PC-3 (cell line): ENCODE data around the gene PITPNM2. TPM values are rescaled to one million over a fixed set of nuclear protein-coding genes. Genes with fewer than 3 reads are reported as not detected.

ENCODE experiments used
- ATAC-seq: fragments of 200-7000 bp; cut with Tn5 transposase; 2 replicates; pipeline ENCODE4 v1.9.1; 2020; ENCODE audit warnings: mild to moderate bottlenecking, moderate library complexity
- BruUV-seq: library from RNA; stranded (reverse); fragments of 400-500 nt; replicated peaks from 2 replicates; lab custom pipeline; 2021; lab: Mats Ljungman, UMichigan
- CTCF ChIA-PET: fragments of 300-600 bp; sonication (Branson Sonifier 250); formaldehyde crosslinking; loops from one replicate; lab custom pipeline; 2022; ENCODE audit warnings: antibody characterized with exemption; lab: Charles Lee
- POLR2A ChIA-PET: fragments of 300-600 bp; sonication (Branson Sonifier 250); formaldehyde crosslinking; loops from one replicate; lab custom pipeline; 2022; ENCODE audit warnings: antibody characterized with exemption; ENCODE audit not compliant: unreplicated experiment; lab: Charles Lee
- DNase-seq: peaks from one replicate; pipeline ENCODE4 v3.0.0-alpha.2; 2015
- H2AFZ ChIP-seq: fragments of 300-600 bp; sonication (generic); 2 replicates; pipeline ENCODE4 v1.6.0; 2016; ENCODE audit warnings: antibody characterized with exemption, low read length
- H3F3A ChIP-seq: fragments of 300-600 bp; sonication (generic); one replicate; pipeline ENCODE4 v1.6.0; 2017; ENCODE audit warnings: antibody characterized with exemption, low read length, control low read depth, mild to moderate bottlenecking; ENCODE audit not compliant: unreplicated experiment
- H3K27ac ChIP-seq: fragments of 300-600 bp; sonication (generic); 2 replicates; pipeline ENCODE4 v1.5.1; 2016; ENCODE audit warnings: mild to moderate bottlenecking, low read length
- H3K27me3 ChIP-seq: fragments of 300-600 bp; sonication (generic); 2 replicates; pipeline ENCODE4 v1.6.1; 2016; ENCODE audit warnings: low read length, mixed read lengths
- H3K36me3 ChIP-seq: fragments of 300-600 bp; sonication (generic); 2 replicates; pipeline ENCODE4 v1.6.1; 2016; ENCODE audit warnings: low read depth, mixed run types, low read length, mixed read lengths
- H3K4me1 ChIP-seq: fragments of 300-600 bp; sonication (generic); 2 replicates; pipeline ENCODE4 v1.5.1; 2016; ENCODE audit warnings: low read length; ENCODE audit not compliant: insufficient read depth
- H3K4me2 ChIP-seq: fragments of 300-600 bp; sonication (generic); 2 replicates; pipeline ENCODE4 v1.6.0; 2016; ENCODE audit warnings: low read length
- H3K4me3 ChIP-seq: fragments of 300-600 bp; sonication (generic); 2 replicates; pipeline ENCODE4 v1.5.1; 2016; ENCODE audit warnings: mild to moderate bottlenecking, low read length, mixed read lengths
- H3K79me2 ChIP-seq: fragments of 300-600 bp; sonication (generic); 2 replicates; pipeline ENCODE4 v1.6.1; 2017; ENCODE audit warnings: low read length, mixed read lengths
- H3K9ac ChIP-seq: fragments of 300-600 bp; sonication (generic); 2 replicates; pipeline ENCODE4 v1.6.0; 2016; ENCODE audit warnings: mild to moderate bottlenecking, low read length
- H3K9me2 ChIP-seq: fragments of 300-600 bp; sonication (generic); replicated peaks from 2 replicates; pipeline ENCODE4 v1.6.1; 2016; ENCODE audit warnings: mixed run types, low read length, mixed read lengths
- H3K9me3 ChIP-seq: fragments of 300-600 bp; sonication (generic); 2 replicates; pipeline ENCODE4 v1.6.1; 2016; ENCODE audit warnings: low read length, mixed read lengths
- H4K20me1 ChIP-seq: fragments of 300-600 bp; sonication (generic); 2 replicates; pipeline ENCODE4 v1.6.1; 2016; ENCODE audit warnings: low read length, mixed read lengths
- EZH2 ChIP-seq: fragments of 300-600 bp; sonication (generic); IDR thresholded peaks from one replicate; pipeline ENCODE4 v1.6.1; 2017; ENCODE audit warnings: antibody characterized with exemption, mild to moderate bottlenecking, low read length; ENCODE audit not compliant: unreplicated experiment
- EZH2phosphoT487 ChIP-seq: fragments of 300-600 bp; sonication (generic); IDR thresholded peaks from 2 replicates; pipeline ENCODE4 v1.6.1; 2018; ENCODE audit warnings: mild to moderate bottlenecking, antibody characterized with exemption, low read length, borderline replicate concordance
- intact Hi-C: fragments of 100-400 bp; cut with micrococcal nuclease; formaldehyde crosslinking; loops from 2 replicates; pipeline ENCODE4 v1.9.0; 2023
- total RNA-seq: library from RNA; depleted of rRNA; stranded (reverse); fragments of >200 nt; gene quantifications from 2 replicates; pipeline ENCODE4 v1.2.3, GENCODE V29; 2014
- TF ChIP-seq, protein P1 (sequence below): fragments of 300-600 bp; sonication (generic); conservative IDR thresholded peaks from 2 replicates; pipeline ENCODE4 v1.5.1; 2017; ENCODE audit warnings: antibody characterized with exemption, low read depth, mild to moderate bottlenecking, low read length

PITPNM2 gene
- total RNA-seq, 1 experiment from 2014 or later, result 5.6 TPM

DNA sequence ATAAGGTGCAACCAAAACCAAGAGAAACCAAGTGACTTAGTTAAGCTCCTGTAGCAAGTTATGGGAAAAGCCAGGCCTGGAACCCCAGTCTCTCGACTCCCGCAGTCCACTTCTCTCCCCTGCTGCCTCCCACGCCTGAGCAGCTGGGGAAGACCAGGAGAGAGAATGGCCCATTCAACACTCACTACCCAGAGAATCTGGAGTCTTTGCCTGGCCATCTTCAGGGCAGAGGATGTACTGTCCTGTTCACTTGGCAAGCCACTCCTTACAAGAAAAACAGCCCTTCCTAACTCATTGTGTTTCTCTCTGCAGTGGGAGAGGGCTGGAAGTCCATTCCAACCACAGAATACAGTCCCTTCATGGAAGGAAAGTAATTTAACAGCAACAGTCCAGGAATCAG, 1.8 kb downstream of the PITPNM2 start:
- H3K4me2 ChIP-seq, result peak overlapping the region; percentile 96; the same call in 1 of the 2 replicates
- H3K9me2 ChIP-seq, result no peaks in the 10 kb centered on the region
- ATAC-seq, result no peak
- intact Hi-C loops, result no loop called here
- no peak overlapping the region for H2AFZ ChIP-seq
- no peak overlapping the region for H3K9ac ChIP-seq
- no peaks in the 10 kb centered on the region for H4K20me1 ChIP-seq
- ChIA-PET POLR2A (no interaction called here), CTCF (interaction anchor here (0.7 kb wide), 1 partner anchor 100 kb away, joined by 3 read pairs; no protein-coding TSS in a partner anchor)
- DNase-seq, result no peak
- H3K4me3 ChIP-seq, result no peak overlapping the region
- peaks cover 17% of the 10 kb centered on the region; the same call in 1 of the 2 replicates for H3K79me2 ChIP-seq
- no peaks in the 10 kb centered on the region for H3F3A ChIP-seq
- H3K9me3 ChIP-seq, result no peaks in the 10 kb centered on the region
- no TSS peak for BruUV-seq
- H3K36me3 ChIP-seq, result no peaks in the 10 kb centered on the region
- peaks cover 17% of the 10 kb centered on the region for H3K4me1 ChIP-seq
- no peak for TF ChIP-seq EZH2
- no peak overlapping the region for H3K27ac ChIP-seq
- no peaks in the 10 kb centered on the region for H3K27me3 ChIP-seq

DNA sequence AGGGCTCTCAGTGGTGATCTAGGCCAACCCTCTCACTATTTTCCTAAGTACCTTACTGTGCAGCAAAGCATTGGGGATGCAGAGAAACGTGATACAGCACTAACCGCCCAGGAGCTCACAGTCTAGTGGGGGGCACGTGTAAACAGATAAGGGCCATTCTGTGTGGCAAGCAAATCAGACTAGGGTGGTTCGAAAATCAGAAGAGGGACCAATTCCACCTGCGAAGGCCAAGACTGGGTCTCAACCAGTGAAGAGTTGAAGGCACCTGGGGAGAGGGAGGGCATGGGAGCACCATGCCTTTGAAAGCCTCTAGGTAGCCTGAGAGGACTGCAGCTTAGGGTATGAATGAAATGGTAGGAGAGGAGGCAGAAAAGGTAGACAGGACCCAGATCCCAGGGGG, 2.2 kb downstream of the PITPNM2 start:
- ChIA-PET CTCF (no interaction called here), POLR2A (no interaction called here)
- TF ChIP-seq EZH2phosphoT487 (no peak), EZH2 (no peak)
- TF ChIP-seq, protein P1, sequence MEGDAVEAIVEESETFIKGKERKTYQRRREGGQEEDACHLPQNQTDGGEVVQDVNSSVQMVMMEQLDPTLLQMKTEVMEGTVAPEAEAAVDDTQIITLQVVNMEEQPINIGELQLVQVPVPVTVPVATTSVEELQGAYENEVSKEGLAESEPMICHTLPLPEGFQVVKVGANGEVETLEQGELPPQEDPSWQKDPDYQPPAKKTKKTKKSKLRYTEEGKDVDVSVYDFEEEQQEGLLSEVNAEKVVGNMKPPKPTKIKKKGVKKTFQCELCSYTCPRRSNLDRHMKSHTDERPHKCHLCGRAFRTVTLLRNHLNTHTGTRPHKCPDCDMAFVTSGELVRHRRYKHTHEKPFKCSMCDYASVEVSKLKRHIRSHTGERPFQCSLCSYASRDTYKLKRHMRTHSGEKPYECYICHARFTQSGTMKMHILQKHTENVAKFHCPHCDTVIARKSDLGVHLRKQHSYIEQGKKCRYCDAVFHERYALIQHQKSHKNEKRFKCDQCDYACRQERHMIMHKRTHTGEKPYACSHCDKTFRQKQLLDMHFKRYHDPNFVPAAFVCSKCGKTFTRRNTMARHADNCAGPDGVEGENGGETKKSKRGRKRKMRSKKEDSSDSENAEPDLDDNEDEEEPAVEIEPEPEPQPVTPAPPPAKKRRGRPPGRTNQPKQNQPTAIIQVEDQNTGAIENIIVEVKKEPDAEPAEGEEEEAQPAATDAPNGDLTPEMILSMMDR, result no peak
- Histone ChIP-seq H3K9ac (no peak overlapping the region), H3K4me3 (no peak overlapping the region), H3F3A (no peaks in the 10 kb centered on the region), H3K27me3 (no peaks in the 10 kb centered on the region), H3K27ac (no peak overlapping the region), H2AFZ (no peak overlapping the region), H3K9me2 (no peaks in the 10 kb centered on the region), H4K20me1 (no peaks in the 10 kb centered on the region), H3K4me2 (no peak overlapping the region), H3K36me3 (no peaks in the 10 kb centered on the region), H3K4me1 (peaks cover 17% of the 10 kb centered on the region), H3K9me3 (no peaks in the 10 kb centered on the region), H3K79me2 (peaks cover 17% of the 10 kb centered on the region; the same call in 1 of the 2 replicates)
- BruUV-seq, result no TSS peak
- intact Hi-C loops, result no loop called here
- DNase-seq, result no peak
- ATAC-seq, result no peak

DNA sequence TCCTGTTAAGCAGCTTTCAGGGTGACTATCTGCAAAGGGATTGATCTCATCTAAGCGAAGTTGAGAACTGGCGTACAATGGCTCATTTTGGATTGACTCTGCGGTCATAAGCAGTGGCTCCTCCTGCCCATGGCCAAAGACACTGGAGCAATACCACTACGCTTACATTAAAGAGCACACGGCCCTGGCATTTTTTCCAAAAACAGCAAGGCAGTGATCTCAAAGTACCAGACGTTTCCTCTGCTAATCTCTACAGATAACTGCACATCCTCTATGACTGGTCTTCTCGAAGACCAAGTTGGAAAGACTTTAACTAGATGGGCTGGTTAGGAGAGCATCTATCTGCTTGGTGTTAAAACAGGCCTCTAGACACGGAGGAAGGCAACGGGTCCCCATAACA, 2.7 kb downstream of the PITPNM2 start:
- Histone ChIP-seq H2AFZ (no peak overlapping the region), H3K4me2 (no peak overlapping the region), H3K36me3 (no peaks in the 10 kb centered on the region), H3K4me3 (no peak overlapping the region), H4K20me1 (no peaks in the 10 kb centered on the region), H3K79me2 (peaks cover 17% of the 10 kb centered on the region; the same call in 1 of the 2 replicates), H3K9ac (no peak overlapping the region), H3F3A (no peaks in the 10 kb centered on the region), H3K27me3 (no peaks in the 10 kb centered on the region), H3K4me1 (peaks cover 17% of the 10 kb centered on the region), H3K27ac (no peak overlapping the region), H3K9me3 (no peaks in the 10 kb centered on the region), H3K9me2 (no peaks in the 10 kb centered on the region)
- ChIA-PET POLR2A (no interaction called here), CTCF (no interaction called here)
- intact Hi-C loops, result no loop called here
- no TSS peak for BruUV-seq
- DNase-seq (no peak), ATAC-seq (no peak)
- TF ChIP-seq EZH2 (no peak), EZH2phosphoT487 (no peak)
- TF ChIP-seq, protein P1, result no peak
